Psoas muscle (tissue), 8 donors: ENCODE results near the gene TENM4. TPM values are rescaled to one million over a fixed set of nuclear protein-coding genes. Genes with fewer than 3 reads are reported as not detected.

Source experiments
- ATAC-seq, 4 donors: fragments of 200-7000 bp; cut with Tn5 transposase; one replicate each; pipeline ENCODE4 v1.9.1; 2020; ENCODE audit warnings: moderate library complexity in 3 of 4, mild to moderate bottlenecking in 2 of 4
- DNase-seq, 2 donors: peaks; one replicate each; pipeline ENCODE4 v3.0.0-alpha.2; 2020
- H3K27ac ChIP-seq: fragments of 200-600 bp; one replicate; pipeline ENCODE4 v1.8.0; 2022
- H3K27me3 ChIP-seq, 3 donors: fragments of 200-600 bp in 1 of 3; one replicate each; pipeline versions ENCODE4 v1.6.1 to v1.8.0; 2013 to 2022; ENCODE audit warnings: low read length in 2 of 3, mild to moderate bottlenecking in 2 of 3, moderate library complexity in 1 of 3; ENCODE audit not compliant: insufficient read depth in 3 of 3
- H3K36me3 ChIP-seq, 2 donors: fragments of 200-600 bp in 1 of 2; one replicate each; pipeline versions ENCODE4 v1.6.1 to v1.8.0; 2013 to 2022; ENCODE audit warnings: low read depth in 1 of 2, mild to moderate bottlenecking in 1 of 2, moderate library complexity in 1 of 2; ENCODE audit not compliant: insufficient read depth in 1 of 2
- H3K4me1 ChIP-seq: fragments of 200-600 bp; one replicate; pipeline ENCODE4 v1.8.0; 2022
- H3K4me3 ChIP-seq: fragments of 200-600 bp; one replicate; pipeline ENCODE4 v1.8.0; 2022; ENCODE audit warnings: mild to moderate bottlenecking
- H3K9me3 ChIP-seq: fragments of 200-600 bp; one replicate; pipeline ENCODE4 v1.8.0; 2022
- CTCF ChIP-seq: fragments of 200-600 bp; IDR thresholded peaks from one replicate; pipeline ENCODE4 v1.8.0; 2022; ENCODE audit warnings: antibody characterized with exemption
- WGBS, 3 donors: extraction: QIAGEN DNeasy Blood & Tissue Kit; methylation state at CpG; one replicate each; pipeline versions ENCODE4 v1.1.6 to v1.1.7; 2013; 5-methylcytosine and 5-hydroxymethylcytosine counted together
- intact Hi-C, 2 donors: fragments of 100-400 bp; cut with DNase I; formaldehyde crosslinking; loops; one replicate each; pipeline versions ENCODE4 v1.11.0 to v1.14.2; 2022
- polyA plus RNA-seq, 3 donors: library from polyadenylated mRNA; stranded (reverse); fragments of 200-250 nt; gene quantifications; one replicate each; pipeline ENCODE4 v1.2.3, GENCODE V29; 2013
- total RNA-seq, 4 donors: library from RNA; stranded (reverse); fragmentation: NEBNext Ultra II Directional in 2 of 4; extraction: Animal tissue kit (Norgen Biotek cat#: 25700) in 2 of 4; gene quantifications; one replicate each; pipeline versions ENCODE4 v1.2.1 to v1.2.4, GENCODE V29; 2021 to 2023
- donor health status: healthy with polysubstance abuse.
- donor health status: DM: no; HTN: no; CAD: no; lungs with moderate emphysema.
- donor health status: Bipolar disorder and iron deficiency.
- donor health status: healthy.
- donor health status: DM: yes; HTN: yes; CAD: no.
- donor health status: DM: no; HTN: no; CAD: no.
- donor health status: DM: no; HTN: no; CAD: no.
- donor health status: DM: yes; HTN: yes; CAD: no.

Gene TENM4
- total and polyA plus RNA-seq, 7 donors: 0.05 to 1.7 (median 0.48) TPM

GRCh38 chr11:78818201-78818600, 622.6 kb downstream of the TENM4 start:
- H3K4me3 ChIP-seq: no peak overlapping the region
- WGBS, 3 donors: 95 to 96% (median 95%) methylated on average over 4 of the region's 4 CpGs
- TF ChIP-seq CTCF: no peak
- DNase-seq: no peak
- no peaks in the 10 kb centered on the region for H3K27me3 ChIP-seq
- H3K36me3 ChIP-seq: no peaks in the 10 kb centered on the region
- H3K4me1 ChIP-seq: no peaks in the 10 kb centered on the region
- no peak overlapping the region for H3K27ac ChIP-seq
- intact Hi-C loops: no loop called here
- ATAC-seq: no peak
- no peaks in the 10 kb centered on the region for H3K9me3 ChIP-seq

GRCh38 chr11:78815831-78816230, 625.0 kb downstream of the TENM4 start:
- TF ChIP-seq CTCF: no peak
- no peak for ATAC-seq
- H3K4me3 ChIP-seq: no peak overlapping the region
- intact Hi-C loops: no loop called here
- DNase-seq: no peak
- WGBS, 3 donors: 77 to 87% (median 78%) methylated on average over 6 of the region's 6 CpGs
- no peaks in the 10 kb centered on the region for H3K27me3 ChIP-seq
- no peaks in the 10 kb centered on the region for H3K4me1 ChIP-seq
- H3K9me3 ChIP-seq: no peaks in the 10 kb centered on the region
- no peaks in the 10 kb centered on the region for H3K36me3 ChIP-seq
- no peak overlapping the region for H3K27ac ChIP-seq

- no peaks in the 10 kb centered on the region for H3K4me1 ChIP-seq
- ATAC-seq: no peak
- no peak for TF ChIP-seq CTCF
These were observed 628.1 kb downstream of the TENM4 start for GRCh38 chr11:78812513-78813293.

GRCh38 chr11:78810559-78811009, 630.2 kb downstream of the TENM4 start:
- DNase-seq: no peak
- H3K36me3 ChIP-seq: no peaks in the 10 kb centered on the region
- intact Hi-C loops: no loop called here
- H3K4me1 ChIP-seq: no peaks in the 10 kb centered on the region
- no peak overlapping the region for H3K27ac ChIP-seq
- TF ChIP-seq CTCF: no peak
- no peaks in the 10 kb centered on the region for H3K9me3 ChIP-seq
- no peaks in the 10 kb centered on the region for H3K27me3 ChIP-seq
- WGBS, 3 donors: 73 to 83% (median 75%) methylated on average over 7 of the region's 7 CpGs
- ATAC-seq: no peak
- no peak overlapping the region for H3K4me3 ChIP-seq

More at GRCh38 chr11:78812513-78813293, 628.1 kb downstream of the TENM4 start:
- Histone ChIP-seq H3K27me3 (no peaks in the 10 kb centered on the region), H3K9me3 (no peaks in the 10 kb centered on the region), H3K4me3 (no peak overlapping the region), H3K36me3 (no peaks in the 10 kb centered on the region), H3K27ac (no peak overlapping the region)
- no peak for DNase-seq
- intact Hi-C loops: no loop called here
- WGBS, 3 donors: 93 to 95% (median 94%) methylated on average over 6 of the region's 6 CpGs
